Stimulated activated CD4-positive, alpha-beta T cell treated with anti-CD3 and anti-CD28 coated beads, Interleukin-1b, Interleukin-23, amount 100 ng/mL, for 48 hours (primary cell): ENCODE results near the gene HDAC7.

ENCODE experiments used
- DNase-seq: peaks from one replicate; pipeline ENCODE4 v3.0.0-alpha.2; 2020

HDAC7 gene

DNA sequence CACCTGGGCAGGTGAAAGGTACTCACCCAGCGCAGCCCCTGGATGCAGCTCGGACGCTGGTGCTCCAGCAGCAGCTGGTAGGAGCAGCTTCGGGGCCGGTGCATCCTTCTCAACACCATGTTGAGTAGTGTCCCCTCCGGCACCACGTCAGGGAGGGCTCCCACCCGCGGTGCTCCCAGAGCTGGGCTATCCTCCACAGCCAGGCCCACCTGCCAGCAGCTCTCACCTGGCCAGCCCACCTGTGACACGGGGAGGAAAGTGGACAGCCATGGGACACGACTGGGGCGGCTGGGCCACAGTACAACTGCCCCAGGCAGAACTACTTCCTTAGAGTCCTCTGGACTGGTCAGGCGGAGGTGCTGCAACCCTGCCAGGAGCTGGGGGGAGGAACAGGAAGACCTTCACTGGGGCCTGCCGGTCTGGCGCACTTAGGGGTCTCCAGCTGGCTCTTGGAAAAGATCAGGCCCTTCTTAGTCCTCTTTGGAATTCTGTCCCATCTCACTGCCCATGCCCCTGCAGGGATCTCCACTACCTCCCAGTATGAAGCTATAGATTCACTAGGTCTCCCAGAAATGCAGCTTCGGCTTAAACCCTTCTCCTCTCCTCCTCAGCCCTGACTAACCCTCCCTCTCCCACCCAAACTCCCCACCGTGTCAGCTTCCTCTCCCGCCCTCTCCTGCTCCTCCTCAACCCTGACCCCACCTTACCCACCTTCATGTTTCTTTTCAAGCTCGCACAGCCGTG is 61.7 kb downstream of the HDAC7 start:
- no peak for DNase-seq

GRCh38 chr12:47757364-47757839 is 62.3 kb downstream of the HDAC7 start:
- DNase-seq: no peak

GRCh38 chr12:47755655-47756562 is 63.8 kb downstream of the HDAC7 start:
- DNase-seq: no peak

GRCh38 chr12:47754881-47755280 is 64.8 kb downstream of the HDAC7 start:
- DNase-seq: no peak

DNA sequence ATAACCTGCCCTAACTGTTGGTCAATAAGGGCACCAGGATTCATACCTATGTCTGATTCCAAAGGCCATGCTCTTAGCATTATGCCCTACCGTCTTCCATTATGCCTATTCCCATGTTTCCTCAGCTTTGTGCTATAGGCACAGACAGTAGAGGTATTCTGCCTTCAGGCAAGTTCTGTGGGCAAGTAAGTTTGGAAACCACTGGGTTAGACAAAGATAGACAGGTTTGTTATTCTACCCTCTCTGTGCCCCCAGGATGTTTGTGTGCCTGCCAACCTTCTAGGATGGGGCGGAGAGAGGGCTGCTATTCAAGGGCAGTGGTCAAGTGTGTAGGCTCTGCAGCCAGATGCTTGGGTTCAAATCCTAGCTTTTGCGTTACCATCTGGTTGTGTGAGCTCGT is 65.6 kb downstream of the HDAC7 start:
- DNase-seq: no peak

- DNase-seq: no peak
Measured at GRCh38 chr12:47753021-47754001, 66.4 kb downstream of the HDAC7 start.

- DNase-seq: no peak
Measured at GRCh38 chr12:47752552-47752951, 67.2 kb downstream of the HDAC7 start.

DNA sequence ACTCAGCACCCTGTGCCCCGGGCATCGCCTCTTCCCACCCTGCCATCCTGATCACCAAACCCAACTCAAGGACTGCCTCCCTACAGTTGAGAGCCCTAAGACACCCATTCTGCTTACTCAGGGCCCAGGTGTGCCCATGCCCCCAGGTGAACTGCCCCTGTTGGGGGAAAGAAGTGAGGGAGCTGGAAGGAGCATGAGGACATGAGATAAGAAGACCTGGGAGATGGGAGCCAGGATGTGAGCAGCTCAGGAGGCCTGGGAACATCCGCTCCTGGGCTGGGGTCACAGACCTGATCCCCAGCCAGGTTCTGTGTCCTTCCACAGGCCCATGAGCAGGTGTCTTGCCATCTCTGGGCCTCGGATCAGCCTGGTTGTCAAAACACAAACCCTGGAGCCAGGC is 67.6 kb downstream of the HDAC7 start:
- no peak for DNase-seq

- no peak for DNase-seq
Measured at GRCh38 chr12:47751561-47751960, 68.1 kb downstream of the HDAC7 start.

DNA sequence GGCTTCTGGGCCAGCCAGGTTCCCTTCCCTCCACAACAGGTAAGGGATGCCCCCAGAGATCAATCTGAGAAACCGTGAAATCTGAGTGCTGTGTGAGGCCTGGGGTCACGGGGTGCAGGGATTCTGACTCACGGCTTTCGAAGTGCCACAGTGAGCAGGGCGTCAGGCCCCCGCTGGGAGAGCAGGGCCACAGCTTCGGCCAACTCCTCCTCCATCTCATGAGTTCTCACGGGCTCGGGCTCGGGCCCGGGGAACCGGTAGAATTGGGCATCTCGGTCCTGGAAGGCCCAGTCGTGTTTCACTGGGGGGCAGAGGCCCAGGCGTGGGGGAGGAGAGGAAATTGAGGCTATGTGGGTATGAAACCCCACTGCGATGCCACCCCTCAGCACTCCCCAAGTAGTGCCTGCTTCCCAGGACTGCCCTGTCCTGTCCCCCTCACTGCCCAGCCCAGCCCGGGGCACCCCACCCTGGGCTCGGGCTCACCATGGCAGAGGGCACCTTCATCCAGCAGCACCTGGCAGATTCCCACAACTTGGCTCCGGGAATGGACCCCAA is 68.7 kb downstream of the HDAC7 start:
- DNase-seq: no peak

- no peak for DNase-seq
Measured at GRCh38 chr12:47750229-47750798, 69.4 kb downstream of the HDAC7 start.

DNA sequence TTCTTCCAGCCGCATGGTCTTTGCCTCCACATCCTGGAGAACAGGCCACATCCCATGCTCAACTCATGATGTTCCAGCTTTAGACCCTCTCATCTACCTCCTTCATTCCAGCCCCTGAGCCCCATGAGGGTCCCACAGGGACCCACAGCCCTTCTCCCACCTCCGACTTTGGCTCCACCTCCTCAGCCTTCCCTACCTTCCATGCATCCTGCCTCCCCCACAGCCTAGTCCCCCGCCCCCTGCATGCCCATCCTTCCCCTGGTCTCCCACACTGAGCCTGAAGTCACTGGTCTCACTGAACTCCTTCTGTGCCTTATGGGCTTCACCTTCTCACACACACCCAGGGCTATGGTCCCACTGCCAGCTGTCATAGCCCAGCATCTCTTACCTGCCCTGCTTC is 70.8 kb downstream of the HDAC7 start:
- no peak for DNase-seq

DNA sequence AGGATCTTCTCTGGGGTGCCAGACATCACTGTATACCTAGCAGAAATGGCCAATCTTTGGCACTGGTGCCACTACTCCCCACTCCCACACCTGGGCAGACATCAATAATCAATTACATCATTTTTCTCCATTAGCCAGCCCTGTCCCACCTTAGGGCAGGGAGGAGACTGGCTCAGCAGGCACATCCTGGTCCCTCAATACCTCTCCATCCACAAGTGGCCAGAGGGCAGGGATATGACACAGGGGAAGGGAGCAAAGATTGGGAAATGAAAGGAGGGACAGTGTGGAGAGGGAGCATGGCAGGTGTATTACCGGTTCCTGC is 71.2 kb downstream of the HDAC7 start:
- no peak for DNase-seq

GRCh38 chr12:47747596-47748506 is 71.9 kb downstream of the HDAC7 start:
- DNase-seq: no peak

- no peak for DNase-seq
Measured at GRCh38 chr12:47747126-47747525, 72.6 kb downstream of the HDAC7 start.

DNA sequence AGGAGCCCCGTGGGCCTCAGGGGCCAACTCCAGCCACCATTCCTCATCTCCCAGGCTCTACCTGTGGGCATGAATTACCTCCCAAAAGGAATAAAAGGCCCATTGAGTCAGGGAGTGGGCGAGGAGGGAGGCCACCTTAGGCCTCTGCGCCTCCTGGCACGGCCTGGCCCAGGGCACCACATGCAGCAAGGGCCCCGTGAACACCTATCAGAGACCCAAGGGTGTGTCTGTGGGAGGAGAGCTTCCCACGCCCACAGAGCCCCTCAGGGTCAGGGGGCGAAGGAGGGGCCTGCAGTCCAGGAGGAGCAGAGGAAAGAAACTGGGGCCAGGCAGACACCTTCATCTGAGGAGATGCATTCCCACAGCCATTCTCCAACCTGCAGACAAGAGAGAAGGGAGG is 73.2 kb downstream of the HDAC7 start:
- DNase-seq: no peak

DNA sequence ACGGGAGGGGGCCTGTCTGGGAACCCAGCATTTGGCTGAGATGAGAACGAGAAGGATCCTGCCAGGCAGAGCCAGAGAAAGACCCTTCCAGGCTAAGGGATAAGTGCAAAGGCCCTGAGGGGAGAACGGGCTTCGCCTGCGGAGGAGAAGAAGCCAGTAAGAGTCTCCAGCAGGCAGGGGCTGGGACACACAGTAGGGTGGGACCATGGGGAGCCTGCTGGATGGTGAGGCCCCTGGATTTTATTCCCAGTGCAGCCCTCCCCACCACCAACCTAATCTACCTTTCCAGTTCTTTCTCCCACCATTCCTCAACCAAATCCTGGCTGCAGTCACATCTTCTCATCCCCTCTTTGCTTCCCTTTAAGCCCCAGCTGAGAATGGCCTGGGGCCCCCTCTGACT is 73.6 kb downstream of the HDAC7 start:
- no peak for DNase-seq

- no peak for DNase-seq
Measured at GRCh38 chr12:47745485-47746041, 74.1 kb downstream of the HDAC7 start.

GRCh38 chr12:47744778-47745436 is 74.8 kb downstream of the HDAC7 start:
- DNase-seq: no peak

GRCh38 chr12:47744005-47744651 is 75.6 kb downstream of the HDAC7 start:
- peak; percentile 52 for DNase-seq
